ENCODE measurements around the gene PSPN. TPM values are rescaled to one million over a fixed set of nuclear protein-coding genes. Genes with fewer than 3 reads are reported as not detected.

The PSPN gene
- total RNA-seq, 6 experiments from 2014 or later, result 0.55 to 1.9 (median 1.0) TPM

GRCh38 chr19:6421075-6422014, 45.6 kb upstream of the PSPN start:
- H3K36me3 ChIP-seq, result peaks cover 9 to 47% (median 25%) of the 10 kb centered on the region in 4 donors
- no peaks in the 10 kb centered on the region for H3K9me3 ChIP-seq
- TF ChIP-seq CTCF (IDR thresholded peaks at IDR 0.05), result no peak
- TF ChIP-seq POLR2A (IDR thresholded peaks at IDR 0.05), result no peak
- no peaks in the 10 kb centered on the region for H3K27me3 ChIP-seq
- DNase-seq (no peak), ATAC-seq (no peak)
- intact Hi-C loops (cut with DNase I), result no loop called here
- 61% methylated on average over 2 of the region's 20 CpGs for WGBS (ENCODE audit: insufficient coverage, low coverage, low lambda C conversion rate, missing lambda C conversion rate)
- H3K27ac ChIP-seq, result no peak overlapping the region
- no peak overlapping the region for H3K4me3 ChIP-seq
- peaks cover 0 to 18% (median 2%) of the 10 kb centered on the region in 4 donors for H3K4me1 ChIP-seq

GRCh38 chr19:6418562-6418932, 42.8 kb upstream of the PSPN start:
- intact Hi-C loops (cut with DNase I), result no loop called here
- Histone ChIP-seq H3K9me3 (no peaks in the 10 kb centered on the region), H3K4me3 (no peak overlapping the region), H3K27me3 (no peaks in the 10 kb centered on the region), H3K4me1 (peaks cover 0 to 11% (median 0%) of the 10 kb centered on the region in 4 donors), H3K27ac (no peak overlapping the region), H3K36me3 (peaks cover 9 to 71% (median 37%) of the 10 kb centered on the region in 4 donors)
- ATAC-seq (no peak), DNase-seq (no peak)
- 93% methylated on average over 3 of the region's 19 CpGs for WGBS (ENCODE audit: insufficient coverage, low coverage, low lambda C conversion rate, missing lambda C conversion rate)
- TF ChIP-seq CTCF (IDR thresholded peaks at IDR 0.05), result no peak
- no peak for TF ChIP-seq POLR2A (IDR thresholded peaks at IDR 0.05)

- intact Hi-C loops (cut with DNase I), result no loop called here
- WGBS (ENCODE audit: insufficient coverage, low coverage, low lambda C conversion rate, missing lambda C conversion rate), result 80% methylated on average over 7 of the region's 33 CpGs
- H3K27me3 ChIP-seq, result no peaks in the 10 kb centered on the region
- peaks cover 0 to 6% (median 0%) of the 10 kb centered on the region in 4 donors for H3K4me1 ChIP-seq
- no peaks in the 10 kb centered on the region for H3K9me3 ChIP-seq
- ATAC-seq, result peak; percentile 34 to 66 (median 54)
- DNase-seq, result no peak
- no peak overlapping the region for H3K27ac ChIP-seq
- H3K4me3 ChIP-seq, result no peak overlapping the region
- peaks cover 9 to 71% (median 37%) of the 10 kb centered on the region in 4 donors for H3K36me3 ChIP-seq
- TF ChIP-seq CTCF (IDR thresholded peaks at IDR 0.05) (peak; percentile 14 to 43 (median 32)), POLR2A (IDR thresholded peaks at IDR 0.05) (no peak)
Observed at GRCh38 chr19:6417713-6418561, 42.2 kb upstream of the PSPN start.

- intact Hi-C loops (cut with DNase I), result no loop called here
- no peak overlapping the region for H3K27ac ChIP-seq
- no peaks in the 10 kb centered on the region for H3K27me3 ChIP-seq
- no peak for TF ChIP-seq POLR2A (IDR thresholded peaks at IDR 0.05)
- TF ChIP-seq CTCF (IDR thresholded peaks at IDR 0.05), result no peak
- DNase-seq (no peak), ATAC-seq (no peak)
- H3K4me3 ChIP-seq, result no peak overlapping the region
- H3K4me1 ChIP-seq, result no peaks in the 10 kb centered on the region
- peaks cover 9 to 71% (median 37%) of the 10 kb centered on the region in 4 donors for H3K36me3 ChIP-seq
- no peaks in the 10 kb centered on the region for H3K9me3 ChIP-seq
- 91% methylated on average over 7 of the region's 29 CpGs for WGBS (ENCODE audit: insufficient coverage, low coverage, low lambda C conversion rate, missing lambda C conversion rate)
Observed at GRCh38 chr19:6416658-6417405, 41.1 kb upstream of the PSPN start.

Measured in right lobe of liver (tissue), 6 donors.